NCI-H1436 (cell line): Measurements from ENCODE around the gene RANBP9.

ENCODE experiments used
- DNase-seq: peaks from one replicate; lab custom pipeline; 2025; lab: John Stamatoyannopoulos, UW

RANBP9 gene

DNA sequence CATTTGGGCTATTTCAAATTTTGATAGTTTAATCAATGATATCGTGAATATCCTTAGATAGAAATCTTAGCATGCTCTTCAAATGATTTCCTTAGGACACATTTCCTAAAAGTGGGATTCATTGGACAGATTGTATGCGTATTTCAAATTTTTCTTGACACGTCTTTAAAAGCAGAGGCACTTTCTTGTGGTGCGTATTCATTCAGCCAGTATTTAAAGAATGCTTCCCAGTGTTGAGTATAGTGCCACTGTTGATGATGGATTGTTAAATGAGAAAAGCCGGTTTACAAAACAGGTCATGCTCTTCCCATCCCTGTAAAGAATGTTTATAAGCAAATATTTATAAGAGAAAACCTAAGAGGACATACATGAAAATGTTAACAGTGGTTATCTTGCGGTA is 111.6 kb downstream of the RANBP9 start:
- DNase-seq: no peak

DNA sequence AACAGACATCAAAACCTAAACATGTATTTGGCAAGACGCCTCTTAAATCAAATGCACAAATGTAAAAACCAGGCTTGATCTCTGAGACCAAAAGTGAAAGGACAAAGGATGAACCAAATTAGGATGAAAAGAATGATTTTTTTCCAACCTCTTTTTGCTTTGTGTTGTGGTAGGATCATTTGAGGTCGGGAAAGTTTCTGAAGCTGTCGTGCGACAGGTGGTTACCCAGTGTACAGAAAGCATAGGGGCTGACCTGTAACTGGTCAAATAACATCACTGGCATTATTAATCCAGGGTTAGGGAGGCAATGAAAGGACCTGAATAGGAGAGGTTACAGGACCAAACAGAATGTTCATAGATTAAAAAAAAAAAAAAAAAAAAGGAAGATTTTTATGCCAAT is 114.6 kb downstream of the RANBP9 start:
- DNase-seq: no peak

DNA sequence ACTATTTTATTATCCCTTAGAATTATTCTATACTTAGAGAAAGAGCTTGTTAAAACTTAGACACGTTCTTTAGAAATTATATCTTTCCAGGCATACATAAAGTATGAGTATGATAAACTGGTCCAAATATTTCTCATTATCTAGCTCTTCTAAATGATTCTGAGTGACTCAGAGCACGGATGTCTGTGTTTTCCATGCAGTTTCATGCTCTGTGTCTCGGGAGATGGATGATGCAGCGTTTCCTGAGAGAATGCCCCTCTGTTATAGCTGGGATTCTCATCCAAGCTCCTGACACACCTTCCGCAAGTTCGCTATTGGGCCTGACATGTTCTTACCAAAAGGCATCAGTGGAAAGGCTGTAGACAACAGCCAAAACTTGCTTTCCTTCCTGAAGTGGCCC is 117.9 kb downstream of the RANBP9 start:
- DNase-seq: no peak

DNA sequence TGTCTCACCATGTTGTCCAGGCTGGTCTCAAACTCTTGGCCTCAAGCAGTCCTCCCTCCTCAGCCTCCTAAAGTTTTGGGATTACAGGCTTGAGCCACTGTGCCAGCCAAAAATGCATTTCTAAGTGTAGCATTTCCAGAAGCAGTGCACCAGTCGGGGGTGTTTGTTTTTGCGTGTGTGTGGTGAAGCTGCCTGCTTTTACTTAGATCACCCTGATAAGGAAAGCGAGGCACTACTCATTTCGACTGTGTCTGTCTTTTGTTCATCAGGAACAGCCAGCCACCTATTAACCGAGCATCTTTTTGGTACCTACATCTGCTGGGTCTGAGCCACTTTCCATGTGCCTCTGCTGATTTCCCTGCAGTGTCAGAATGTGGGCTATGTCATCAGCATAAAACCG is 118.5 kb downstream of the RANBP9 start:
- no peak for DNase-seq

DNA sequence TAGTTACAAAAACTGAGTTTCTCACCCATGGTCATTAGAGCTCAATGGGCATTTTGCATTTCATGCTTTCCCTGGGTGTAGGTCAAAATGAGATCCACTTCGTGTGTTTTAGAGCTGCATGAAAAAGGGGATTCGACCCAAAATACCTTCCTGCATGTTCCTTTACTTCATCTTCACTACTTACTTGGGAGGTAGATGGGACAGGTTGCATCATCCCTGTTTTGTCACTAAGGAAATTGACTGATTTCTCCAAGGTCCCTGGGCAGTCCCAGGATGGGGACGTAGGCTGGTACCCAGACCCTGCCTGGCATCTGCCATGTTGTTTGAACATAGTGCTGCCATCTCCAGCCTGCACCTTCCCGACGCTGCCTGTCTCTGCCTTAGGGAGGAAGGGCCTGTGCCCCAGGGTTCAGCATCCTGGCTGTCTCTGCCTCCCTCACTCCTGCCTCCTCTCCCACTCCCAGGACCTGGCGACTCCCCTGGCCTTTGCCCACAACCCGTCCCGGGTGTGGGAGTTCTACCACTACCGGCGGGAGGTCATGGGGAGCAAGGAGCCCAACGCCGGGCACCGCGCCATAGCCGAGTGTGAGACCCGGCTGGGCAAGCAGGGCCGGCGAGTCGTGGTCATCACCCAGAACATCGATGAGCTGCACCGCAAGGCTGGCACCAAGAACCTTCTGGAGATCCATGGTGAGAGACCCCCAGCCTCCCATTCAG is 120.3 kb downstream of the RANBP9 start:
- DNase-seq: no peak

DNA sequence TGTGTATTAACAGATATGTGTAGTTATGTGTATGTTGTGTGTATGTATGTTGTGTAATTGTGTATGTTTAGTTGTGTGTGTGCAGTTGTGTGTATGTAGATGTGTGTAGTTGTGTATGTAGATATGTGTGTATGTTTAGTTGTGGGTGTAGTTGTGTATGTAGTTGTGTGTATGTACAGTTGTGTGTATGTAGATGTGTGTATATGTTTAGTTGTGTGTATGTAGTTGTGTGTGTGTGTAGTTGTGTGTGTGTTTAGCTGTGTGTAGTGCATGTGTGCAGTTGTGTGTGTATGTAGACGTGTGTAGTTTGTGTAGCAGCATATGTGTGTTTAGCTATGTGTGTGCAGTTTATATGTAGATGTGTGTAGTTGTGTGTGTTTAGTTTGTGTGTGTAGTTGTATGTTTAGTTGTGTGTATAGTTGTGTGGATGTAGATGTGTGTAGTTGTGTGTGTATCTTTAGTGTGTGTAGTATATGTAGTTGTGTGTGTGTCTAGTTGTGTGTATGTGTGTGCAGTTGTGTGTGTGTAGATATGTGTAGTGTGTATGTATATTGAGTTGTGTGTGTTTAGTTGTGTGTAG is 121.0 kb downstream of the RANBP9 start:
- DNase-seq: no peak

DNA sequence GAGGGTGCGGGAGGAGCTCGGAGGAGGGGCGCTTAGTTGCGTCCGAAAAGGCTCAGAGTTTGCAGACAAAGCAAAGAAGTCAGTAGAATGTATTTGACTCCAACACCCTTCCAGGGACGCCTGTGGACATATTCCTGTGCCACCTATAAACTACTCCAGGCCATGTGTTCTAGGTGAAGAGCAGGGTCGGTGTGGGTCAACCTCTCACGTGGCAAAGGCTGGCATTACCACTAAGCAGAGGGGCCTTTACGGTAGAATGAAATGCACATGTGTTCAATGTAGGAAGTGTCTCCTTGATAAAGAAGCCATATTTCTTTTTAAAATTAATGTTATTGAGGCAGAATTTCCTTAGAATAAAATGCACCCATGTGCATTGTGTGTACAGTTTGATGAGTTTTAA is 121.8 kb downstream of the RANBP9 start:
- DNase-seq: no peak

DNA sequence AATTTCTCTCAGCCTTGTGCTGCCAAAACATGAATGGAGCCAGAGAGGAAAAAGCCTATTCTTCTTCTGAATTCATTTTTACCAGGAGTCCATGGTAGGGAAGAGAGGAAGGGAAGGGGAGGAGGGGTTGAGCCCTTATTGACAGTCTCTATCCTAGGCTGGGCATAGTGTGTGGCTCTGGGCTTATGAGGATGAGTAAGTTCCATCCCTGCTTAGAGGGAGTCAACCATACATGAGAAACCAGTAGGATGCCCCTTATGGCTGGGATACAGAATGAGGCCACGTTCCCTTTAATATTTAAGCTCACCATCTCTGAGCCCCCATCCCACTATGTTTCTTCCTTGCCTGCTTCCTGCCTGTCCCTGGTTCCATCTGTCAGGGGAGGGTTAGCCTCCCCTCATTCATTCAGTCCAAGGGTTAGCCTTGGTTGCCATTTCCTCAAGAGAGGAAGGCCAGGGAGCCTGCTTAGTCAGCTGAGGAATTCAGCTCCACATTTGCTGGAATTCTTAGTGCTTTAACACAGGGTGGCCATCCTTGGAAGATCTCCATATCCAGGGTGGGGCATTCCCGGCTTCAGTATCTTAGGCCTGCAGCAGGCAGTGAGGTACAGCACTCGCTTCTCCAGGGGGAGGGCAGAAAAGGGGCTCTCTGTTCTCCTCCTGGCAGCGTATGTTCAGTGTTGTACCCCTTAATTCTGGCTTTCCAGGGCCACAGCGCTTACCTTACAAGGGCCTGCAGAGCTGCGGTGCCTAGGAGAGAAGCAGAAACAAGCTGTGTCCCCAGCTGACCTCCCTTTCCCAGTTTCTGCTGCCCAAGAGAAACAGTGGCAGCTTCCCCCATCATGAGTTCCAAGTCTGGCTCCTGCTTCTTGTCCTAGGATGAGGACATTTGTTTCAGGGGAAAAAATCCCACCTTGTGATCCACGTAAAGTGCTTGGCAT is 124.8 kb downstream of the RANBP9 start:
- DNase-seq: no peak

DNA sequence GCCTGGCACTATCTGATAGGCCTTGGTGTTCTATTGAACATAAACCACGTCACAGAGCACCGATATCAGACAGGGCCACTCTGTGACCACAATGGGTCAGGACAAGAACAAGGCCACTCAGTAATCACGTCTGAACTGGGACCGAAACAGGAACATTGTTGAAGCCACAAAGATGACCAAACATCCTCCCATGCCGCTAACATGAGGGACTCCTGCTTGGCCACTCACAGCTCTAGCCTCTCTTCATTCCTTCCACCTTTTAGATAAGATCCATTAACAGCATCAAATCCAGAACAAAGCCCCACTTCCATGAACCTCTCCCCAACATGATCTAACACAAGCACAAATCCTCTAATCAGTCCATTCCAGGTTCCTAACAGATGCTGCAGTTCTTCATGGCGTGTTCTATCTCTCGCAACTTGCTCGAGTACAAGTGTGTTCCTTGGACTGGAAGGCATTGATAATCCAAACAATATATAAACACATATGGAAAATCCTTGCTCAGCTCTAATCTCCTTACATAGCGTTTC is 129.9 kb downstream of the RANBP9 start:
- DNase-seq: no peak

DNA sequence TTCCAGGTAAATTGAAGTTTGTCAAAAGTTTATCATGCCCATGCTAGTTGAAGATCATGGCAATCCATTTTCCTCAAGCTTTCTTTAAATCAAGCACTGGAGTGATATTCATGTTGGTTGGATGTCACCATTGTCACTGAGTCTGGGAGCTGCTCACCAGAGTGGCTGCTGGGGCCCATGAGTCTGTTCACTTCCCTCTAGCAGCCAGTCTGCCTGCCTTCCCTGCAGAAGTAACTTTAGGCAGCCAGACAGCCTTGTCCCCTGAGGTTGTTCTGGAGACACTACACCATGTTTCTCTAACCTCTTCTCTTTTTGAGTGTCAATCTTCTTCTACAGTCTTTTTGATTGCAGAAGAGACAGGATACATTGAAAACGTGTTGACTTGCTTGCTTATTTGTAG is 131.7 kb downstream of the RANBP9 start:
- DNase-seq: no peak

DNA sequence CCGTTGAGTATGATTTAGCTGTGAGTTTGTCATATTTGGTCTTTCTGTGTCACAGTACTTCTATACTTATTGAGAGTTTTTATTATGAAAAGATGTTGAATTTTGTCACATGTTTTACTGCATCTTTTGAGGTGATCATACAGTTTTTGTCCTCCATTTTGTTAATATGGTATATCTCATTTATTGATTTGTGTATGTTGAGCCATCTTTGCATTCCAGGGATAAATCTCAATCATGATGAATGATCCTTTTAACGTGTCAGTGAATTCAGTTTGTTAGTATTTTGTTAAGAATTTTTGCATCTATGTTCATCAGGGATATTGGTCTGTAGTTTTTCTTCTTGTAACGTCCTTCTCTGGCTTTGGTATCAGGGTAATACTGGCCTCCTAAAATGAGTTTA is 133.7 kb downstream of the RANBP9 start:
- DNase-seq: no peak

DNA sequence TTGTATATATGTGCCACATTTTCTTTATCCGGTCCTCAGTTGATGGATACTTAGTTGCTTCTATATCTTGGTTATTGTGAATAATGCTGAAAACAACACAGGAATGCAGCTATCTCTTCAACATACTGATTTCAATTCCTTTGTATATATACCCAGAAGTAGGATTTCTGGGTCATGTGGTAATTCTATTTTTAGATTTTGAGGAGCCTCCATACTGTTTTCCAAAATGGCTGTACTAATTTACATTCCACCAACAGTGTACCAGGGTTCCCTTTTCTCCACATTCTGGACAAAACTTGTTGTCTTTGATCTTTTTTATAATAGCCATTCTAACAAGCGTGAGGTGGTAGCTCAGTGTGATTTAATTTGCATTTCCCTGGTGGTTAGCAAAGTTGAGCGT is 135.6 kb downstream of the RANBP9 start:
- no peak for DNase-seq

DNA sequence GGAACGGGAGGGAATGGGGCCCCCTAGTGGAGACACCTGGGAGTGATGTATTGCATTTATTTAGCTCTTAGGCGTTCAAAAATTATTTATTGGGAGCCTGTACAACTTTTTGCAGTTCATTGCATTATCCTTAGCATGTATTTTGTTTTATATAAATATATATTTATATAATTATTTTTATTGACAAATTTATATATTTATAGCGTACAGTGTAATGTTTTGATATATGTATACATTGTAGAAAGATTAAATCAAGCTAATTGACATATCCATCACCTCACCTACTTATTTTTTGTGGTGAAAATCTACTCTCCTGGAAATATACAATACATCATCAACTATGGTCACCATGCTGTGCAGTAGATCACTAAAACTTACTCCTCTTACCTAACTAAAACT is 136.3 kb downstream of the RANBP9 start:
- no peak for DNase-seq

DNA sequence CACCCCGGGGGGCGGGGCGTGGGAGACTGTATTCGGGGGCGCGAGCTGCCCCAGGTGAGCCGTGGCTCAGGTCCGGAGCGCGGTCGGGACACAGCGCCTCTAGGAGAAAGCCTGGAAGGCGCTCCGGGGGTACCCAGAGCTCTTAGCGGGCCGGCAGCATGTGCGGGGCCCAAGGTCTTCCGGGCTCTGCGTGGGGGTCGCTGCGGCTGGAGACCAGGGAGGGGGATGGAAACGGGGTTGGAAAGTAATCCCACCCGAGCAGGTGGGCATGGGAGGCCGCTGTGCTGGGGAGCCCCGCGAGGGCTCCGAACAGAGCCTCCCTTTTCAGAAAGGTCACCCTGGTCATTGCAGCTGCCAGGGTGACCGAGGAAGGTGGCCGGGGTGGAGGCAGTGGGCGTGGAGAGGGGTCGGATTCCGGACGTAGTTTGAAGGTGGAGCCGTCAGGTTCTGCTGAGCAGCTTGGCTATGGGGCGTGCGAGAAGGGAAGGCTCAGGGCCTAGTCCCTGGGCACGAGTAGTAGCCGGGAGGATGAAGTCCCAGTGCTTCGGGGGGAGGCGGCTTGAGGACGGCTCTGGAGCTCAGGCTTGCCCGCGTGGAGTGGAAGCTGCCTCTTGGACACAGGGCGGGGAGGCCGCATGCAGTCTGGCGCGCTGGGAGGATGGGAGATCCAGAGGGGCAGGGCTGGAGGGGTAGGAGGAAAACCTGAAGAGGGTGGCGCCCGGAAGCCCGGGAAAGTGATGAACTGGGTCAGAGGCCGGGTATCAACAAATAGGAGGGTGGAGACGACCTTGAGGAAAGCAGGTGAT is 136.9 kb downstream of the RANBP9 start, which contains the start of gene SIRT5:
TSS of gene SIRT5 (plus strand) at position 31 of the 806 bp plus-strand sequence. CDS start 9,510 bp downstream, outside the sequence.
- peak; percentile 85 for DNase-seq

DNA sequence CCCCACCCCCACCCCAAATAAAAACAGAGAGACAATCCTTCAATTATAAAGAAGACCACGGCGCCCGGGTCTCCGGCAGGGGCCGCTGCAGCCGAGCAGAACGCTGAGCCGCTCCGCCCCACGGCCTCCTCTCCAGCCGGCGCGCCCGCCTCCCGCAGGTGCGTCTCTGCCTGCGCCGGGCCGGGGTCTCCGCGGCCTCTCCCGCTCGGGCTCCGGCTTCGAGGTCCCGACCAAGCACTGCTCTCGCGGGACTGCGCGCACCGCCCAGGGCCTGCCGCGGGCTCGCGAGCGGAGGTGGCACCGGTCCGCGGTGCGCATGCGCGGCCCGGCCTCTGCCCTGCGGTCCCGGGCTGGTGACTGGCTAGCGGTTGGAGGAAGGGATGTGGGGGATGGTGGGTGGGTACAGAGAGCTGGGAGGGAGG is 137.5 kb downstream of the RANBP9 start:
- peak; percentile 96 for DNase-seq

DNA sequence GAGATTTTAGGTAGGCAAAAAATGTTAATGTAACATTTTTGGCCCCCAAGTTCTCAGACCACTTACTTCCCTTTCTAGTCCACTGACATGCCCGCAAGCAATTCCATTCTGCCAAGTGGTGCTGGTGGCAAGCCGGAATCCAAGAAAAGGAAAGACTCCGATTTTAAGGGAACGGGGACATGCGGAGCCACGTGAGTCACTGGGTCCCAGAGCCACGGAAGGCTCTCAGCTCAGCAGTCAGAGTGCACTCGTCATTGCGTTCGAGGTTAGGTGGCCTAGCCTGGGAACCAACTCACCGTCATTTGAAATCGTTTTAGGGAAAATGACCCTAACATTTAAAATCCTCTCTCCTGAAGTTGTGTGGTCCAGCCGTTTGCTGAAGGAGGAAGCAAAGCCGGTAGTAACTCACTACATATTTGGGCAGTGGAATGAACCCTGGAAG is 137.9 kb downstream of the RANBP9 start:
- no peak for DNase-seq

DNA sequence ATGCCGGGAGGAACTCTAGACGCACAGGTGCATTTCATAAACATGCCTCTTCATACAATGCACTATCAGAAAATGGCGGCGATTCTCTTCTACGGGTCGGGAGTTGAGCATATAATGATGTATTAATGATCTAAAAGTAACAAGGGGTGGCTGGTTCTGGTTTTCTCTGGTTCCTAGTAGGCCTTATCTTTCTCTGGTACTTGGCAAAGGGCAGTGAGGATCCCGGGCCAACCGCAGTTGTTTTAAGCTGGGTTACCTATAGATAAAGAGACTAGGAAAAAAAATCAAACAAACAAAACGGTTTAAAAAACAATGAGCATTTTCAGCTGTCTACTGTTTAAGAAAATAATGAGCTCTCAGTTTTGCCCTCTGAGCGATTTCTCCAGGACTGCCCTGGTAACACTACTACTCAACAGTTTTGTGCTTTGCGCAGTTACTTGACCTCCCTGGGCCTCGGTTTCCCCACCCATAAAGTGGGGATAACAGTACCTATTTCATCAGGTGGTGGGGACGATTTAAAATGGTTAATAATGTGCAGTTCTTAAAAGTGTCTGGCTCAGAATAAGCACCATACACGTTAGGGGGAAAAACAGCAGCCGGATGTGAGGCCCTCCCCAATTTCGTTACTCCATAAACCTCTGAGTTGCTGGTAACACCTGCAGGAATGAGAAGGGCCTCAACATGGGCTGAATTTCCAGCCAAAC is 138.5 kb downstream of the RANBP9 start:
- no peak for DNase-seq

DNA sequence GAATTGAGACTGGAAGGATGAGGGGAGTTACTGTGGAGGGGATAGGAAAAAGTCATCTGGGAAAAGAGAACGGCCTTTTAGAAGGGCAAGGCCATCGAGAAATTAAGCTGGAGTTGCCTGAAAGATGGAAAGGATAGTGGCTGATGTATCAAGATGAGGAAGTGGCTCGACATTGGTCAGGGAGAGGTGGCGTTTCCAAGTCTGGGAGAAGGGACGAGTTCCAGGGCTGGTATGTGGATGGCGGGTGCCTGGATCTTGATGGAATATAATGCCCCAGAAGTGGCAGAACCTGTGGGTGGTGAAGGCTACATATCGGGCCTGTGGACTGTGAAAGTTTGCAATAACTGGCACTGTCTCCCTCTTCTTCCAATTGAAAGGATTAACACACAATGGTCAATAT is 139.4 kb downstream of the RANBP9 start:
- no peak for DNase-seq
